ENCODE measurements around the gene CLASP1.
"Not testable (repeated sequence)": the region's sequence is repeated elsewhere in the genome, so short reads cannot be mapped to it uniquely, and the experiment has no call there.

The CLASP1 gene

DNA sequence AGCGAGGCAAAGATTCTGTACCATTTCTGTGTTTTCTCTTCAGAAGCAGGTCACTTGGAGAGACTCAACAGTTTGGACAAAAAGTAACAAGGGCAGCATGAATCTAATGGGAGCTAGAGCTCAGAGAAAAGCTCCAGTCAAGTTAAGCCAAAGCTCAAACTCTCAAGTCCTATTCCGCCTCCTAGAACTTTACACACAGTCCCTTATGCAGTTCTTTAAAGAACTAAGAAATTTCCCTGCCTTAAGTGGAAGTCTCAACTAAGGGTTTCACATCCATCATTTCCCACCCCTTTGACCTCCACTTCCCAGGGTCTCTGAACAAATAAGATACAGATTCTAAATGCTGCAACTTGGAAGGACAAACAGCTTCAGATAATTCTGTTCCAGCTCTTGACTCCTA is 239.9 kb downstream of the CLASP1 start:
- DNase-seq: no peak

DNA sequence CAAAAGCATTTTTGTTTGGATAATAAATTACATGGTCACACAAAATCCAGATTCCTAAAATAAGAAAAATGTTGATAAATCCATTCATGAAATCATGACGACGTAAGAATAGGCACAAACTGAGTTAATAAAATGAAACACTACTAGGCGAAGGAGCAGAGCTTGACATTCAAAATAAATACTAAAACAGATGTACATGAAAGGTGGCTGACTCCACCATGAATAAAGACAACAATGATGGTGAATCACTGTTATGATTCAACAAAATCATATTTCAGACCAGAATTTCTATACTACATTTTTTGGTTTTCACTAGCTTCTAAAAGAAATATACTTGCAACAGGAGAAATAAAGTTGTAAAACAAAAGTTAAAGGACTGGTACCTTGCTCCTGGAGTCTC is 240.6 kb downstream of the CLASP1 start:
- no peak for DNase-seq

DNA sequence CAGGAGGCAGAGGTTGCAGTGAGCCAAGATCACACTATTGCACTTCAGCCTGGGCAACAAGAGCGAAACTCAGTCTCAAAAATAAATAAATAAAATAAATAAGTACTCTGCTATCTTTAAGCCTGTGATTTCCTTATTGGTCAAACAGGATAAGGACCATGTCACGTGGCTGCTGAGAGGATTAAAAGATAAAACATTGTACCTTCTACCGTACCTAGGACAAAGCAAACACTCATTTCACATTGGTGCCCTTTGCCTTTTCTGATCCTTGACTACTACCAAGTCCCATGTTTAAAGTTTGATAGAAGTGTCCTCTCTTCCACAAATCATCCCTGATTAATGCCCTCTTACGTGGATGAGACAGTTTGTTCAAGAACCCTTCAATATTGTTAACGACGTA is 244.0 kb downstream of the CLASP1 start:
- no peak for DNase-seq

DNA sequence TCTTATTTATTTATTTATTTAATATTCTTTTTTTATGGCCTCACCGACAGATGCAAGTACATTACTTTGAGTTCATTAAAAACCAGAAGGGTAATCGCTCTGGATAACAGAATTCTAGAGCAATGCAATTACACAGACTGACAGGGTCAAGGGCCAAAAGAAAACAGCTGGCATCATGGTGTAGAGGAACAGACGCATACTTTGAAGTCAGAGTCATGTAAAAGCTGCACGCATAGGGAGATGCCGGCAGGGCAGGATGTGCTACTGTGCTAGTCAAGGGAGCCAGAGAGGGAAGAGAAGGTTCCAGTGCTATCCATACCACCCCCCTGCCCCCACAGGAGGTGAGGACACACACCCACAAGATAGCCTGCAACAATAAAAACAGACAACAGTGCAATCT is 249.1 kb downstream of the CLASP1 start:
- DNase-seq: no peak

DNA sequence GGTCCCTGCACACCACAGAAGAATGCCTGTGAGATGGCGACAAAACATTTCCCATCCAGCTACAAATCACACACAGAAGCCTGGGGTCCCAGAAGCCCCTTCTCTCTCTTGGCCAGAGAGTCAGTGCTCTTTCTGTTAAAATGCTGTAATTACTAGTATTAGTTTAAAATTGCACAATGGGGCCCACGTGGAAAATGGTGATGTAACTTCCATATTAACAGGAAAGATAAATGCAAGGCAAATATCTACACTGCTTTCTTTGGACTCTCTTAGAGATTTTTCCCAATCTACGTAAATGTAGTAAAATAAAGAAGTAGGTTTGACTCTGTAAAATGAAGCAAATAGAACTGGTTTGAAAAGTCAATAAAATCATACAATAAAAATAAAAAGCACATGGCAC is 250.4 kb downstream of the CLASP1 start:
- no peak for DNase-seq

DNA sequence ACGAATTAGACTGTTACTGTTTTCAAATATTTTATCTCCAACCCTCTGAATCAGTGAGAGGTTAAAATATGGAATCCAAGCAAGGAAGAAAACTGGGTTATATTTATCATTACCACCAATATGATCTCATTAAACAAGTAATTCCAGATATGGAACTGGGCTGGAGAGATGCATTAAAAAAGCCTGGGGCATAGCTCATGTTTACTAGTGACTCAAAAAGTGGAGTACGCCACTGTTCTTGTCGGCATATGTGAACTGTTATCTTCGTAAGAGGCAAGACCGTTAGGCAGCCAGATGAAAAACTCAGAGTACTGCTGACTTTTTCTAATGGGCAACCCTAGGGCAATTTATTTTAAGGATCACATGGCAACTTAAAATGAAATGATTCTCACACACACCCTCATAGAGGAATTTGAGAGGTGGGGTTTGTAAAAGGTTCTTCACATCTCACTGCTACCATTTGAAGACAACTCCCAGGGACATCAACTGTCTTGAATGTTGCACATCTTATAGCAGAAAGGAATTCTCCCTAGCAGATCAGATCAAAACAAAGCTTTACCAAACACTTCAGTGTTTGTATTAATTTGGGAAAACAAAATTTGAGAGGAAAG is 259.1 kb downstream of the CLASP1 start:
- DNase-seq: no peak

DNA sequence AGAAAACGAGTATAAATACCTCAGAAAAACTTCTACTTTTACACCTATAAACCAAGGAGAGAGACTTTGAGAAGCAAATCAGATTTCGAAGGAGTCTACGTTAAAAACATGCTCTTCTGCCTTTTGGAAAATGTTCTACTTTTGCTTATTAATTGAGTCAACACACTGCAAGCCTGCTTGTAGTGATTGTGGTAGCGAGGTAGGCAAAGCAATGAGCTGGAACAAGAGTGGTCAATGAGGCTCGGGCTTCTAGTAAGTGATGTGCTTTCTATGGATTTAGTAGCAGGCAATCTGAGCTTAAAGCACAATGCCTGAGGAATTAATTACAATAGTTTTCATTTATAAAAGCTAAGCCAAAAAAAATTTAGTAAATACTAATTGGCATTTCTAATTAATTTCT is 260.9 kb downstream of the CLASP1 start:
- DNase-seq: no peak

DNA sequence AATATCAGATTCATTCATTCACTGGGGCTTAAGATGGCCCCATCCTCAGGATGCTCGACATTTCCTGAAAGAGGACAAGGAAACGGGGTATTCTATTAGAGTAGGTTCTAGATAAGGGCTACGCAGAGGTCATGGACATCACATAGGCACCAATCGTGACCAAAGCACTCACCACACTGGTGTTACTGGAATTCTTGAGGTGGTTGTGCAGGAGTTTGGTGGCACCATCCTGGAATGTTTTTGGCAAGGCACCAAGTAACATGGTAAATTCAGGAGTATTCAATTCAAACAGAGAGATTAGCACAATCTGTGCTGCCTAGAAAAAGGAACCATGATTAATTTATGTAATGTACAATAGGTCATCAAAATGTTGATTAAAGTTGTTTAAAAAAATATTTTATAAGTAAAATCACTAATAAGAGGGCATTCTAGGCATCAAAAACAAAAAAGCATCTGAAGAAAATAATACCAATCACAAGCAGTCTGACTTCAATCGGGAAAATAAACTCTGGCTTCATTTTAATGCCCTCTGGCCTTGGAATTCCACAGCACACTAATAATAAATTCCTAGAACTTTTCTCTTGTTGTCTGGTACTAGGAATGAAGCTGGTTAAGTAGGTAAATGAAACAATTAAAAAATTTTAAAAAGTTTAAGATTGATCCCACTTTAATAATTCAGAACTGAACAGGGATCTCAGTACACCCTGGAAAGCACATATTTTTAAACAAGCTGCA is 261.5 kb downstream of the CLASP1 start:
- no peak for DNase-seq

DNA sequence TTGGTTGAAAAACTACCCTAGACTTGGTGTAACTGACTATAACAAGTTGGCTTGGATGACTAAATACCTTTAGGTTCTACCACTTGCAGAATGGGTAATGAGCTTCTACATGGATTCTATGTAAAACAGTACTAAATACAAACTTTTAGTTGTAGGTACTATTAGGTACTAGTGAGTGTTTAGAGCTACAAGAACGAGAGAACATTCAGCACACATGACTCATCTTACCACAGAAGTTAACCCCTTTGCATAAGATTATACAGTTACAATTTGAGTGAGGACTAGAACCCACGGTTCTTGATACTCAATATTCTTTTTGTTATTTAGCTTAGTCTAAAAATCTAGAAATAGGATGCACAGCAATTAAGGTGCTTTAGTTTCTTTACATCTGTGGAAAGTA is 262.6 kb downstream of the CLASP1 start:
- no peak for DNase-seq

DNA sequence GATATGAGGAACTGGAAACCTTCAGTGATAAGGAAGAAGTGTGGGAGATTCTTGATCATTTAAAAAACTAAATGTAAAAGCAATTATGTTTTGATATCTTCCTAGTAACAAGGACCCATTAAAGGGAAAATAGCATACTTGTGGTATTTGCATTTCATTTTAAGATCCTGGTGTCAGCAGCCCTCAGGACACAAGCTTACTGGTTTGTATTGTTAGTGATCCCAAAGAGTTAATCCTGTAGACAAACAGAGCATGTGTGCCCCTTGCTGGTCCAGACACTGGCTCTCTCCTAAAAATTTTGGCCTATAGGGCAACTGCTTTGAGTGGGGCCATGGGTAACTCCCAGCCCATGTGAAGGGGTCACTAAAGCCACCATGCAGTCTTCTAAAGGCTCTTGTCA is 263.2 kb downstream of the CLASP1 start:
- no peak for DNase-seq

DNA sequence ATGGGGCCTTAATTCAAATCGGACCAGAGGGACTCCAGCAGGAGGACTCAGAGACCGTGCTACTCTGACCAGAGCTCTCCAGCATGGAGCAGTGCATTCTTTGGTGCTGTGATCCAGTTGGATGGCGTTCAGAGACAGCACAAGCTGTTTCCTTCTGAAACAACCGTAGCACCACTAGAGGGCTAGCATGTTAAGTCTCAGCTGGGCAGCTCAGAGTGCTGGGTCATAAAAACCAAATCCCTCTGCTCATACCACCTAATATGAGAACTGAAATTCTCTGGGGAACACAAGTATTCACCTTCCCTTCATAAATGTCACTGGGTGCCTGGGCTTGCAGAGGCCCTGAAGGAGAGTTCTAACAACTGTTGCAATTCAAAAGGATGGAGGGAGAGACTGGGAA is 266.5 kb downstream of the CLASP1 start:
- DNase-seq: no peak

DNA sequence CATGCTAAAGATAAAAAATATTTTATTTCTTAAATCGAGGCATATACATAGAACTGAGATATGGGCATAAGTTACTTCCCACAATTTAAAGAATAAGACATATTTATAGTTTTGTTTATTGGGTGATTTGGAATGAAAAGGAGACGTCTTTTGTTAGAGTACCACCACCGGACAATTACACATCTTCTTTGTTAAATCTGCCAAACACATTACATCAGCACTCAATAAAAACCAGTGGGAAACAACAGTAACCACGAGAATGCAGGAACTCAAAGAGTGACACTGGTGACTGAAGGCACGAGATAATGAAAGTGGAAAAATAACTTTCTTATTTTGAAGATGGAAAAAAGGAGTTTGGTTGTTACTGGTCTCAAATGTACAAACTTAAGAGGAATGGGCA is 271.6 kb downstream of the CLASP1 start:
- DNase-seq: no peak

DNA sequence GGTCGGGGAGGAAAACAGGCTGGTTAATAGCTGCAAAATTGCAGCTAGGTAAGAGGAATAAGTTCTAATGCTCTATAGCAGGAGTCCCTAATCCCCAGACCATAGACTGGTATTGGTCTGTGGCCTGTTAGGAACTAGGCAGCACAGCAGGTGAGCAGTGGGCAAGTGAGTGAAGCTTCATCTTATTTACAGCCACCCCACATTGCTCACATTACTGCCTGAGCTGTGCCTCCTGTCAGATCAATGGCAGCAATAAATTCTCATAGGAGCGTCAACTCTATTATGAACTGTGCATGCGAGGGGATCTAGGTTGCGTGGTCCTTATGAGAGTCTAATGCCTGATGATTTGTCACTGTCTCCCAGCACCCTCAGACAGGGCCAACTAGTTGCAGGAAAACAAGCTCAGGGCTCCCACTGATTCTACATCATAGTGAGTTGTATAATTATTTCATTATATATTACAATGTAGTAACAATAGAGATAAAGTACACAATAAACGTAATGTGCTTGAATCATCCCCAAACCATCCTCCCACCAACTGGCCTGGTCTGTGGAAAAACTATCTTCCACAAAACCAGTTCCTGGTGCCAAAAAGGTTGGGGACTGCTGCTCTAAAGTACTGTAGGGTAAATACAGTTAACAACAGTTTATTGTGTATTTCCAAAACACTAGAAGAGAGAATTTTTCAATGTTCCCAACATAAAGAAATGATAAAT is 272.6 kb downstream of the CLASP1 start:
- DNase-seq: no peak

DNA sequence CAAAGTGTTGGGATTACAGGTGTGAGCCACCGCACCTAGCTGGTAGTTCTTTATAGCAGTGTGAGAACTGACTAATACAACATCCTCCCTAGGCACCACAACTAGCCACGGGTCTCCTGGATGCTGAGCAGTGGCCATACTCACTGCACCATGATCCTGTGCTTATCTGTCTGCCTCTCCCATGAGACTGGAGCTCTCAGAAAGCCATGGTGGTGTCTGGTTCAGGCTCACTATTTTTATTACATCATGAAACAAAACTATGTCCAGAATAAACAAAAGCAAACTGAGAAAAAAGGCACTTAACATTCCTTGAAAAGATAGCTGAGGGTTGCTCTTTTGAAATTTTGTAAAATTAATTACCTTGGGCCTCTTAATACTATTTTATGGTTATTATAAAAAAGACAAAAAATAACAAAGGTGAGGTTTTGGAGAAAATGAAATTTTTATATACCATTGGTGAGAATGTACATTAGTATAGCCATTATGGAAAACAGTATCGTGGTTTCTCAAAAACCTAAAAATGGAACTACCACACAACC is 273.6 kb downstream of the CLASP1 start:
- DNase-seq: no peak

DNA sequence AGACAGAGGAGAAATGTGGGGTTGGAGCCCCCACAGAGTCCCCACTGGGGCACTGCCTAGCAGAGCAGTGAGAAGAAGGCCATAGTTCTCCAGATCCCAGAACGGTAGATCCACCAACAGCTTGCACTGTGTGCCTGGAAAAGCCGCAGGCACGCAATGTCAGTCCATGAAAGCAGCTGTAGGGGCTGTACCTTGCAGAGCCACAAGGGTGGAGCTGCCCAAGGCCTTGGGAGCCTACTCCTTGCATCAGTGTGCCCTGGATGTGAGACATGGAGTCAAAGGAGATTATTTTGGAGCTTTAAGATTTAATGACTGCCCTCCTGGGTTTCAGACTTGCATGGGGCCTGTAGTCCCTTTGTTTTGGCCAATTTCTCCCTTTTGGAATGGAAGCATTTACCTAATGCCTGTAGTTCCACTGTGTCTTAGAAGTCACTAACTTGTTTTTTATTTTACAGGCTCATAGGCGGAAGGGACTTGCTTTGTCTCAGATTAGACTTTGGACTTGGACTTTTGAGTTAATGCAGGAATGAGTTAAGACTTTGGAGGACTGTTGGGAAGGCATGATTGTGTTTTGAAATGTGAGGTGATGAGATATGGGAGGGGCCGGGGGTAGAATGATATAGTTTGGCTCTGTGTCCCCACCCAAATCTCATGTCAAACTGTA is 274.7 kb downstream of the CLASP1 start:
- not testable (repeated sequence) for DNase-seq

DNA sequence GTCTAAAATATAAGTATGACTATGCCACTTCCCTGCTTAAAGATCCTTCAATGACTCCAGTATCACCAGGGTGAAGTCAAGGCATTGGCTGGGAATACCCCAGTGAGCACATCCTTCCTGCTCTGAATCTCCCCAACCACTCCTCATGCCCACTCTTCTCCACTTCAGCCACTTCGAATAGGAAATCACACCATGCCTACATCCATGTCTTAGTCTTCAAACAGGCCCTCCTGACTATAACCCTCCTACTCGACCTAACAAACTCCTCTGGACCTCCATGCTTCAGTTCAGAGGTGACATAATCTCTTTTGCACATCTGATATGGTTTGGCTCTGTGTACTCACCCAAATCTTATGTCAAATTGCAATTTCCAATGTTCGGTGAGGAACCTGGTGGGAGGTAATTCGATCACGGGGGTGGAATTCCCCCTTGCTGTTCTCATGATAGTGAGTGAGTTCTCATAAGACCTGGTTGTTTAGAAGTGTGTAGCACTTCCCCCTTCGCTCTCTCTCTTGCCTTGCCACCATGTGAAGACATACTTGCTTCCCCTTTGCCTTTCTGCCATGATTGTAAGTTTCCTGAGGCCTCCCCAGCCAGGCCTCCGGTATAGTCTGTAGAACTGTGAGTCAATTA is 276.4 kb downstream of the CLASP1 start:
- no peak for DNase-seq

DNA sequence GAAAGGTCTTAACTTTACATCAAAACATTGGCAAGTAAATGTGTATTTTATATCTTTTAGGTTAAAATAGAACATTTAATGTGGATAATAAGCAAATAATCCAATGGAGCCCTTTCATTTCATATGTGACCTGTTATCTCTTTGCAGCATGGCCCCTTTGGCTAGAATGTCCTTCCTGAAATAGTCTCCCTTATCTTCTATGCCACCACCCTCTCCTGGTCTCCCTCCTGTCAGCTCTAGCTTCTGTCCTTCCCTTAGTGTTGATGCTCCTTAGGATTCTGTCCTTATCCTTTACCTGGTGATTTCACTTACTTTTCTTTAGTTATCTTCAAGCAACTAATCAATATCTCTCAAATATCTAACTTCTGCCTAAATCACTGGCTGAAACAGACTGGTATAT is 277.2 kb downstream of the CLASP1 start:
- DNase-seq: no peak

DNA sequence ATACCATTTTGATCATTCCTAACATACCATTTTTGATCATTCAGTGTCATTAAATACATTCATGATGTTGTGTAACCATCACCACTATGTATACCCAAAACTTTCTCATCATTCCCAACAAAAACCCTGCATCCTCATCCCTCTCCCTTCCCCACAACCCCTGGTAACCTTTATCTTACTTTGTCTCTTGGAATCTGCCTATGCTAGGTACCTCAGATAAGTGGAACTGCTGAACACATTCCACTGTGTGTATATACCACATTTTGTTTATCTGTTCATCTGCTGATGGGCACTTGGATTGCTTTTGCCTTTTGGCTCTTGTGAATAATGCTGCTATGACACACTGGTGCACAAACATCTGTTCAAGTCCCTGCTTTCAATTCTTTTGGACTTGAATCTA is 280.4 kb downstream of the CLASP1 start:
- DNase-seq: no peak

DNA sequence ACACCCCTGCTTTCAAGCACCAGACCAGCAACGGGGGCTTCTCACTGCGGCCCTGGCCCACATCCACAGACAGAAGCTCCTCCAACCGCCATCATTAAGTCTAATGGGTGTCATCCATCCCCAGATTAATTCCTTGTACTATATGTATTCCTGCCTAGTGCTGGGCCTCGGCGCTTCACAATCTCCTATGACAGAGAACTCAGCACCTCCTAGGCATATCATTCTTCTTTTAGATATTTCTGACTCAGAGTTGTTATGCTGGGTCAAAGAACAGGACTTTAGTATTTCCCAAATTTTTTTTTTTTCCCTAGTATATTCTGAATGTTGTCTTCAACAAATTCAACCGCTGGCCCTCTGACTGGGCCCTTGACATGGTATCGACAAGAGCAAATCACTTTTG is 281.1 kb downstream of the CLASP1 start:
- no peak for DNase-seq

DNA sequence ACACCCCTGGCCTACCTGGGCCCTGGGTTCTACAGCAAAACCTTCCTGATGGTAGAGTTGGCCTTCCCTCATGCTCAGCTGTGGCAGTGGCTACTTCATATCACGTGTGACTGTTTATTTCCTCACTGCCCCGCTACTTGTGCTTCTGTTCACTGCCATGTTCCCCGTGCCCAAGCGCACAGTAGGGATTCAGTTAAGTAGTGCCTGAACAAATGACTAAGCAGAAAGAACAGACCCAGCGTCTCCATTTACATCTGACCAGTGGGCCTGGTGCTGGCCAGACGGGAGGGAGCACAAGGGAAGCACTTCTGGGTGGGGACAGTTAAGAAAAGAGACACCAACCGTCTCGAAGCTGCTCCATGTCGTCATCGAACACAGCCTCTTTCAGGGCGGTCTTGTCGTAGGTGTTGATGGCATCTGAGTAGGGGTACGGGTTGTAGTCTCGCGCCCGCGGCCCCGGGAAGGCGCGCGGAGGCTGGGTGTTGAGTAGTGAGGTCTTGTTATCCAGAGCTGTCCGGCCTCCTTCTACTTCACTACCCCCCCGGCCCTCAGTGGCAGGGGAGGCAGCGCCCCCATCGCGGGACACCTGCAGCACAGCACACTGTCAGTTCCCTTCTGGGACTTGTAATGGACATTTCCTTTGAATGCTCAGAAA is 281.9 kb downstream of the CLASP1 start:
- no peak for DNase-seq

DNA sequence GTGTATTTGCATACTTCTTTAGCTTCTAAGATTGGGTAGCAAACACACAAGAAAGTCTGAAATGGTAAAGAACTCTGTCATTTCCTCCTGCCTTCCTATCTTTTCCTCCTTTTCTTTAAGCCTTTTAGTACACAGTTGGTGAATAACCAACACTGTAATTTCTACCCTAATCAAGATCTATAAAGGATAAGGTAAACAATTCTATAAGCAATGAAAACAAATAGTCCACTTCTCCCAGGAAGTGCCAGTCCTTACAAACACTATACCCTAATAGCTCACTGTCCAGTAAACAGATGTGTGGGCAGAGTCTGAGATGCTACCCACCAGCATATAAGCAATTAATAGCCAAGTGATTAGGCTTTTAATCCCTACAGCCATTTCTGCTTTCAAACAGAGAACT is 283.2 kb downstream of the CLASP1 start:
- DNase-seq: no peak

DNA sequence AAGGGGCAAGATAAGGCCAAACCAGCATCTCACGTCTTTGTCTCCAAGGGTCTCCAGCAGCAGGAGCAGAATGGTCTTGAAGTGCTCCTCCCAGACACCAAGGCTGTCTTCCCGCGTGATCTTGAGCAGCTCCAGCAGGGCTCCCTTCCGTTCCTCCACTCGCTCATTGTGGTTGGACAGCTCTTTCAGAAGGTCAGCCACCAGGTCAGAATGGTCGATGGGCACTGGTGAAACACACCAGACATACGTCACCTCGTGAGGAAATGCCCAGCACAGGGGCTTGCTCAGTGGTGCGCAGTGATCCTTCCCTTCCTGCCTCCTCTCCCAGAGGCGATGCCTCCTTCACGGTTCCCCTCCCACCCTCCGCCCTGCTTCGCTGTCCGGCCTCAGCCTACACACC is 284.2 kb downstream of the CLASP1 start:
- DNase-seq: no peak

Measured in CD4-positive, alpha-beta T cell treated with Interleukin-15 for 1 hour (primary cell).